Body of pancreas (tissue), 4 donors: ENCODE data around the gene SEMA3F.

ENCODE experiments used
- POLR2A ChIP-seq, 3 donors: fragments of 450-650 bp; IDR thresholded peaks; one replicate each; pipeline ENCODE4 v1.6.1; 2016; ENCODE audit warnings: antibody characterized with exemption in 3 of 3, mild to moderate bottlenecking in 2 of 3
- TF ChIP-seq, protein P1 (sequence below), 7 experiments: fragments of 450-650 bp in 4 of 7; fragments of 200-600 bp in 3 of 7; sonication (generic) in 3 of 7; IDR thresholded peaks; one replicate each; pipeline ENCODE4 v1.5.1; 2016 to 2019; ENCODE audit warnings: antibody characterized with exemption in 7 of 7

DNA sequence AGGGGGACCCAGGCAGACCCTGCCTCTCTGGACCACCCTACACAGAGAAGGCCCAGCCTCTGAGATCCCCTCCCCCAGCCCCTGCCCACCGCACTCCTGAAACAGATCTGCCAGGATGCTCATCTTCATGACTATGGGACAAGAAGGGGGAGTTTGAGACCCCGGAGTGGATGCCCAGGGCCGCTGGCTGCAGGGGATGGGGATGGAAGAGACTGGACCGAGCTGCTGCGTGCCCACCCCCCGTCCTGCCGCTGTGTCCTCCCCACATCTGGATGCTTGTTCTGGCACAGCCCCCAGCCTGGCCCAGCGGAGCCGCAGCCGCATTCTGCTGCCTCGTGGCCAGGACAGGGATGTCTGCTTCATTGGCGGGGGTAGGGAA, 30.3 kb upstream of the SEMA3F start:
- TF ChIP-seq, protein P1, sequence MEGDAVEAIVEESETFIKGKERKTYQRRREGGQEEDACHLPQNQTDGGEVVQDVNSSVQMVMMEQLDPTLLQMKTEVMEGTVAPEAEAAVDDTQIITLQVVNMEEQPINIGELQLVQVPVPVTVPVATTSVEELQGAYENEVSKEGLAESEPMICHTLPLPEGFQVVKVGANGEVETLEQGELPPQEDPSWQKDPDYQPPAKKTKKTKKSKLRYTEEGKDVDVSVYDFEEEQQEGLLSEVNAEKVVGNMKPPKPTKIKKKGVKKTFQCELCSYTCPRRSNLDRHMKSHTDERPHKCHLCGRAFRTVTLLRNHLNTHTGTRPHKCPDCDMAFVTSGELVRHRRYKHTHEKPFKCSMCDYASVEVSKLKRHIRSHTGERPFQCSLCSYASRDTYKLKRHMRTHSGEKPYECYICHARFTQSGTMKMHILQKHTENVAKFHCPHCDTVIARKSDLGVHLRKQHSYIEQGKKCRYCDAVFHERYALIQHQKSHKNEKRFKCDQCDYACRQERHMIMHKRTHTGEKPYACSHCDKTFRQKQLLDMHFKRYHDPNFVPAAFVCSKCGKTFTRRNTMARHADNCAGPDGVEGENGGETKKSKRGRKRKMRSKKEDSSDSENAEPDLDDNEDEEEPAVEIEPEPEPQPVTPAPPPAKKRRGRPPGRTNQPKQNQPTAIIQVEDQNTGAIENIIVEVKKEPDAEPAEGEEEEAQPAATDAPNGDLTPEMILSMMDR (IDR thresholded peaks at IDR 0.05) = no peak
- no peak for TF ChIP-seq POLR2A (IDR thresholded peaks at IDR 0.05)
